LNCAP (cell line): ENCODE data around the gene TMEM59.

ENCODE experiments used
- TF ChIP-seq, protein P1 (sequence below): fragments of 450-650 bp; IDR thresholded peaks from 2 replicates; pipeline ENCODE4 v1.5.1; 2017; ENCODE audit warnings: mild to moderate bottlenecking

The TMEM59 gene

GRCh38 chr1:53981220-53981619 is 71.8 kb downstream of the TMEM59 start:
- TF ChIP-seq, protein P1, sequence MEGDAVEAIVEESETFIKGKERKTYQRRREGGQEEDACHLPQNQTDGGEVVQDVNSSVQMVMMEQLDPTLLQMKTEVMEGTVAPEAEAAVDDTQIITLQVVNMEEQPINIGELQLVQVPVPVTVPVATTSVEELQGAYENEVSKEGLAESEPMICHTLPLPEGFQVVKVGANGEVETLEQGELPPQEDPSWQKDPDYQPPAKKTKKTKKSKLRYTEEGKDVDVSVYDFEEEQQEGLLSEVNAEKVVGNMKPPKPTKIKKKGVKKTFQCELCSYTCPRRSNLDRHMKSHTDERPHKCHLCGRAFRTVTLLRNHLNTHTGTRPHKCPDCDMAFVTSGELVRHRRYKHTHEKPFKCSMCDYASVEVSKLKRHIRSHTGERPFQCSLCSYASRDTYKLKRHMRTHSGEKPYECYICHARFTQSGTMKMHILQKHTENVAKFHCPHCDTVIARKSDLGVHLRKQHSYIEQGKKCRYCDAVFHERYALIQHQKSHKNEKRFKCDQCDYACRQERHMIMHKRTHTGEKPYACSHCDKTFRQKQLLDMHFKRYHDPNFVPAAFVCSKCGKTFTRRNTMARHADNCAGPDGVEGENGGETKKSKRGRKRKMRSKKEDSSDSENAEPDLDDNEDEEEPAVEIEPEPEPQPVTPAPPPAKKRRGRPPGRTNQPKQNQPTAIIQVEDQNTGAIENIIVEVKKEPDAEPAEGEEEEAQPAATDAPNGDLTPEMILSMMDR: no peak

GRCh38 chr1:53979712-53980450 is 73.1 kb downstream of the TMEM59 start:
- TF ChIP-seq, protein P1: no peak
